ENCODE measurements around the gene ALDH16A1.
A peak's percentile ranks its signal among the peaks of the same experiment; 100 is the strongest.
"Not testable (repeated sequence)": the region's sequence is repeated elsewhere in the genome, so short reads cannot be mapped to it uniquely, and the experiment has no call there.

ALDH16A1 gene

GRCh38 chr19:49459388-49459787, 6.4 kb downstream of the ALDH16A1 start:
- Histone ChIP-seq H3K4me3 (no peak overlapping the region), H3K9me3 (no peaks in the 10 kb centered on the region), H3K9ac (no peak overlapping the region), H3K36me3 (peaks cover 52% of the 10 kb centered on the region), H3K27ac (peak overlapping the region; percentile 77), H3K27me3 (no peaks in the 10 kb centered on the region), H3K4me2 (peak overlapping the region; percentile 84), H3K4me1 (peaks cover 37% of the 10 kb centered on the region), H4K20me1 (no peaks in the 10 kb centered on the region)
- TF ChIP-seq Cebpa-rat (IDR thresholded peaks at IDR 0.05), result no peak

- not testable (repeated sequence) for H3K9ac ChIP-seq, H3K9me3 ChIP-seq, H3K27ac ChIP-seq, H4K20me1 ChIP-seq, H3K4me2 ChIP-seq, H3K4me3 ChIP-seq, H3K27me3 ChIP-seq
- peaks cover 31% of the 10 kb centered on the region for H3K4me1 ChIP-seq
- peaks cover 69% of the 10 kb centered on the region for H3K36me3 ChIP-seq
Measured at GRCh38 chr19:49461130-49461529, 8.1 kb downstream of the ALDH16A1 start.

- Histone ChIP-seq H3K36me3 (peaks cover 67% of the 10 kb centered on the region), H3K4me1 (peaks cover 31% of the 10 kb centered on the region)
Measured at GRCh38 chr19:49461656-49462055, 8.6 kb downstream of the ALDH16A1 start.

GRCh38 chr19:49462492-49462891, 9.5 kb downstream of the ALDH16A1 start:
- H3K36me3 ChIP-seq, result peaks cover 71% of the 10 kb centered on the region
- TF ChIP-seq Cebpa-rat (IDR thresholded peaks at IDR 0.05), result no peak

More at GRCh38 chr19:49461656-49462055, 8.6 kb downstream of the ALDH16A1 start:
- H3K27me3 ChIP-seq, result no peaks in the 10 kb centered on the region
- H4K20me1 ChIP-seq, result no peaks in the 10 kb centered on the region
- H3K9me3 ChIP-seq, result no peaks in the 10 kb centered on the region
- no peak overlapping the region for H3K9ac ChIP-seq
- H3K27ac ChIP-seq, result no peak overlapping the region
- no peak for TF ChIP-seq Cebpa-rat (IDR thresholded peaks at IDR 0.05)
- H3K4me3 ChIP-seq, result no peak overlapping the region
- H3K4me2 ChIP-seq, result no peak overlapping the region

GRCh38 chr19:49463960-49464740, 11.1 kb downstream of the ALDH16A1 start:
- Histone ChIP-seq H3K4me3 (no peak overlapping the region), H3K9ac (no peak overlapping the region), H3K36me3 (peaks cover 67% of the 10 kb centered on the region), H3K27ac (0 out of 2 replicates have a peak overlapping the region, but pooled peaks have one; percentile 13), H3K27me3 (no peaks in the 10 kb centered on the region), H3K4me1 (peaks cover 36% of the 10 kb centered on the region), H3K9me3 (no peaks in the 10 kb centered on the region), H4K20me1 (no peaks in the 10 kb centered on the region), H3K4me2 (no peak overlapping the region)
- no peak for TF ChIP-seq Cebpa-rat (IDR thresholded peaks at IDR 0.05)

More at GRCh38 chr19:49462492-49462891, 9.5 kb downstream of the ALDH16A1 start:
- Histone ChIP-seq H3K27ac (0 out of 2 replicates have a peak overlapping the region, but pooled peaks have one; percentile 2), H4K20me1 (no peaks in the 10 kb centered on the region), H3K4me2 (no peak overlapping the region), H3K9ac (no peak overlapping the region), H3K27me3 (no peaks in the 10 kb centered on the region), H3K4me1 (peaks cover 36% of the 10 kb centered on the region), H3K9me3 (no peaks in the 10 kb centered on the region), H3K4me3 (no peak overlapping the region)

- peaks cover 7% of the 10 kb centered on the region; the same call in 1 of the 2 replicates for H4K20me1 ChIP-seq
- H3K27ac ChIP-seq, result 0 out of 2 replicates have a peak overlapping the region, but pooled peaks have one; percentile 26
- H3K27me3 ChIP-seq, result no peaks in the 10 kb centered on the region
- TF ChIP-seq Cebpa-rat (IDR thresholded peaks at IDR 0.05), result no peak
- no peak overlapping the region for H3K9ac ChIP-seq
- no peaks in the 10 kb centered on the region for H3K9me3 ChIP-seq
- peaks cover 55% of the 10 kb centered on the region for H3K36me3 ChIP-seq
- peaks cover 41% of the 10 kb centered on the region for H3K4me1 ChIP-seq
- no peak overlapping the region for H3K4me3 ChIP-seq
- no peak overlapping the region for H3K4me2 ChIP-seq
Measured at GRCh38 chr19:49465371-49465770, 12.3 kb downstream of the ALDH16A1 start.

- no peak overlapping the region for H3K4me3 ChIP-seq
- H3K4me2 ChIP-seq, result peak overlapping the region; percentile 94
- H3K27ac ChIP-seq, result peak overlapping the region; percentile 74
- peaks cover 7% of the 10 kb centered on the region; the same call in 1 of the 2 replicates for H4K20me1 ChIP-seq
- H3K9ac ChIP-seq, result no peak overlapping the region
- TF ChIP-seq Cebpa-rat (IDR thresholded peaks at IDR 0.05), result no peak
- no peaks in the 10 kb centered on the region for H3K27me3 ChIP-seq
- H3K9me3 ChIP-seq, result no peaks in the 10 kb centered on the region
- H3K4me1 ChIP-seq, result peaks cover 69% of the 10 kb centered on the region
- peaks cover 34% of the 10 kb centered on the region for H3K36me3 ChIP-seq
Measured at GRCh38 chr19:49468199-49468598, 15.2 kb downstream of the ALDH16A1 start.

- Histone ChIP-seq H3K4me3 (peak overlapping the region; percentile 37; the same call in 1 of the 2 replicates), H3K36me3 (peaks cover 31% of the 10 kb centered on the region), H3K27me3 (no peaks in the 10 kb centered on the region), H4K20me1 (peaks cover 7% of the 10 kb centered on the region; the same call in 1 of the 2 replicates), H3K4me2 (peak overlapping the region; percentile 94), H3K9ac (peak overlapping the region; percentile 59; the same call in 1 of the 2 replicates), H3K27ac (peak overlapping the region; percentile 89), H3K4me1 (peaks cover 74% of the 10 kb centered on the region), H3K9me3 (no peaks in the 10 kb centered on the region)
- TF ChIP-seq Cebpa-rat (IDR thresholded peaks at IDR 0.05), result no peak
Measured at GRCh38 chr19:49468746-49469447, 15.9 kb downstream of the ALDH16A1 start.

- peak overlapping the region; percentile 37; the same call in 1 of the 2 replicates for H3K4me3 ChIP-seq
- peak overlapping the region; percentile 59; the same call in 1 of the 2 replicates for H3K9ac ChIP-seq
- H4K20me1 ChIP-seq, result peaks cover 7% of the 10 kb centered on the region; the same call in 1 of the 2 replicates
- no peaks in the 10 kb centered on the region for H3K27me3 ChIP-seq
- H3K9me3 ChIP-seq, result no peaks in the 10 kb centered on the region
- H3K4me2 ChIP-seq, result peak overlapping the region; percentile 94
- H3K36me3 ChIP-seq, result peaks cover 20% of the 10 kb centered on the region
- H3K4me1 ChIP-seq, result peaks cover 77% of the 10 kb centered on the region
- peak overlapping the region; percentile 89 for H3K27ac ChIP-seq
- no peak for TF ChIP-seq Cebpa-rat (IDR thresholded peaks at IDR 0.05)
Measured at GRCh38 chr19:49469828-49470614, 17.0 kb downstream of the ALDH16A1 start.
